Neural crest cell (in vitro differentiated cells): ENCODE measurements around the gene EVC2. TPM values are rescaled to one million over a fixed set of nuclear protein-coding genes. Genes with fewer than 3 reads are reported as not detected.

Source experiments
- DNase-seq: peaks from one replicate; pipeline ENCODE4 v3.0.0; 2021; ENCODE audit warnings: low read depth, mixed read lengths, low spot score
- H3K27ac Mint-ChIP-seq: one replicate; pipeline ENCODE4 v1.8.0; 2021; ENCODE audit warnings: mild to moderate bottlenecking, mixed read lengths; ENCODE audit not compliant: unreplicated experiment
- H3K27me3 Mint-ChIP-seq: 2 replicates; pipeline ENCODE4 v1.8.0; 2021; ENCODE audit warnings: low read depth, mild to moderate bottlenecking, mixed read lengths
- H3K36me3 Mint-ChIP-seq: 2 replicates; pipeline ENCODE4 v1.8.0; 2021; ENCODE audit warnings: low read depth, mild to moderate bottlenecking, mixed read lengths
- H3K4me1 Mint-ChIP-seq: 2 replicates; pipeline ENCODE4 v1.8.0; 2021; ENCODE audit warnings: mixed read lengths
- H3K4me3 Mint-ChIP-seq: one replicate; pipeline ENCODE4 v1.8.0; 2021; ENCODE audit warnings: mild to moderate bottlenecking, mixed read lengths
- H3K9me3 Mint-ChIP-seq: 2 replicates; pipeline ENCODE4 v1.8.0; 2021; ENCODE audit warnings: mixed read lengths
- CTCF ChIP-seq: fragments of 200-600 bp; sonication (generic); conservative IDR thresholded peaks from 2 replicates; pipeline ENCODE4 v1.5.0; 2021; ENCODE audit warnings: antibody characterized with exemption, mild to moderate bottlenecking
- total RNA-seq: library from RNA; stranded (reverse); gene quantifications from 2 replicates; pipeline ENCODE4 v1.2.1, GENCODE V29; 2021

Gene EVC2
- total RNA-seq, 1 donor from 2014 or later: 7.2 TPM

GRCh38 chr4:5720157-5720850 is 11.9 kb upstream of the EVC2 start:
- H3K4me1 Mint-ChIP-seq: peaks cover 18% of the 10 kb centered on the region
- DNase-seq: no peak
- H3K27me3 Mint-ChIP-seq: no peaks in the 10 kb centered on the region
- no peak for TF ChIP-seq CTCF
- H3K27ac Mint-ChIP-seq: no peak overlapping the region
- H3K4me3 Mint-ChIP-seq: no peak overlapping the region
- H3K36me3 Mint-ChIP-seq: peaks cover 36% of the 10 kb centered on the region
- H3K9me3 Mint-ChIP-seq: peaks cover 2% of the 10 kb centered on the region

DNA sequence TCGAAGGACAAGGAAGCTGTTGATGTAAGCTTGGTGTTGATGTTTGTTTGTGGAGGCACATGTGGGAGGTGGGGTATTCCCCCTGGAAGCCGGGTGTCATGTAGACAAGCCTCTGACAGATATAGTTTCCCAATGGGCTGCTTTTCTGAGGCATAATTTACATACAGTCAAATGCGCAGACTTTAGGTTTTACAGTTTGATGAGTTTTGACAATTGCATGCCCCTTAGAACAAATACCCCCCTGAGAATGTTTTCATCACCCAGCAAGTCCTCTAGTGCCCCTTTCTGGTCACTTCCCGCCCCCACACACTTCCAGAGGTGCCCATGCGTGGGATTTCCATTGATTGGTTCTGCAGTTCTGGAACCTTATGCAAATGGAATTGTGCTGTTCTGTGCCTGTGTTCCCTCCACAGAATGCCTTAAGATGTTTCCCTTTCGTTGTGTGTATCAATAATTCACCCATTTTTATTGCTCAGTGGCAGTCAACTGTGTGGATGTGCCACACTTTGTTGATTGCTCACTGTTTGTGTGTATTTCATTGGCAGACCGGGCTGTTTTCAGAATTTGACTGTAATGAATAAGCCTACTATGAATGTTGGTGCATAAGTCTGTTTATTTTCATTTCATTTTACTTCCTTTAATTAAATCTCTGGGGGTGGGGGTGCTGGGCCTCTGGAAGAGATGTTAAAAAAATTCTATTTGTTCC is 11.1 kb upstream of the EVC2 start:
- H3K4me1 Mint-ChIP-seq: peaks cover 18% of the 10 kb centered on the region
- peaks cover 4% of the 10 kb centered on the region for H3K9me3 Mint-ChIP-seq
- H3K27me3 Mint-ChIP-seq: no peaks in the 10 kb centered on the region
- DNase-seq: no peak
- no peak overlapping the region for H3K4me3 Mint-ChIP-seq
- no peak for TF ChIP-seq CTCF
- H3K27ac Mint-ChIP-seq: no peak overlapping the region
- H3K36me3 Mint-ChIP-seq: peaks cover 35% of the 10 kb centered on the region

DNA sequence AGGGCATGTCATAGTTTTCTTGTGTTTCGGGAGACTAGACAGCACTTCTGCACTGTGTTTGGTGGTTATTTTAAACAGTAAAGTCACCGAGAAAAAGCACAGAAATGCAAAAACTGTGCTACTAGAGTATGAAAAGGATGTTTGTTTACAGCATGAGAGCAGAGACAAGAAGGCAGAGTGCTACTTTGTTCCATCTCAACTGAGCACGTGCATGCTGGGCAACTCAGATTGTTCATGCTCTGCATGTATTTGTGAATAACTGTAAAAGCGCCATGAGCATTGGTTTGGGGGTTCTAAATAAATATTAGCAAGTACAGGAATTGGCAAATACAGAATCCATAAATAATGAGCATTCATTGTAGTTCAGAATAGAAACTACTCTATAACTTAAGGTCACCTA is 10.1 kb upstream of the EVC2 start:
- H3K4me1 Mint-ChIP-seq: peaks cover 21% of the 10 kb centered on the region
- no peaks in the 10 kb centered on the region for H3K27me3 Mint-ChIP-seq
- H3K4me3 Mint-ChIP-seq: no peak overlapping the region
- no peak for TF ChIP-seq CTCF
- no peak overlapping the region for H3K27ac Mint-ChIP-seq
- DNase-seq: no peak
- H3K36me3 Mint-ChIP-seq: peaks cover 29% of the 10 kb centered on the region
- peaks cover 4% of the 10 kb centered on the region for H3K9me3 Mint-ChIP-seq

GRCh38 chr4:5717449-5718158 is 9.2 kb upstream of the EVC2 start:
- Mint-ChIP-seq H3K4me1 (peaks cover 24% of the 10 kb centered on the region), H3K4me3 (no peak overlapping the region), H3K27me3 (no peaks in the 10 kb centered on the region), H3K9me3 (peaks cover 4% of the 10 kb centered on the region), H3K27ac (no peak overlapping the region), H3K36me3 (peaks cover 31% of the 10 kb centered on the region)
- DNase-seq: no peak
- TF ChIP-seq CTCF: no peak

- peaks cover 34% of the 10 kb centered on the region for H3K4me1 Mint-ChIP-seq
- no peaks in the 10 kb centered on the region for H3K27me3 Mint-ChIP-seq
- H3K4me3 Mint-ChIP-seq: no peak overlapping the region
- peaks cover 34% of the 10 kb centered on the region for H3K36me3 Mint-ChIP-seq
- no peak overlapping the region for H3K27ac Mint-ChIP-seq
- no peak for TF ChIP-seq CTCF
- H3K9me3 Mint-ChIP-seq: peaks cover 4% of the 10 kb centered on the region
- DNase-seq: no peak
Measured at GRCh38 chr4:5716391-5716790, 8.0 kb upstream of the EVC2 start.
